HL-60 (cell line): ENCODE measurements around the gene GNPTAB.

ENCODE experiments used
- GABPA ChIP-seq: IDR thresholded peaks from 2 replicates; pipeline ENCODE4 v1.6.1; 2012; ENCODE audit warnings: low read depth
- POLR2AphosphoS5 ChIP-seq: IDR thresholded peaks from 2 replicates; pipeline ENCODE4 v1.6.1; 2012; ENCODE audit warnings: low read depth
- TF ChIP-seq, protein P1 (sequence below): IDR thresholded peaks from one replicate; pipeline ENCODE4 v1.5.1; 2011; ENCODE audit warnings: low read length, control low read depth, inconsistent platforms; ENCODE audit not compliant: insufficient read depth
- TF ChIP-seq, protein P2 (sequence below): IDR thresholded peaks from 2 replicates; pipeline ENCODE4 v1.6.1; 2012; ENCODE audit warnings: low read depth; ENCODE audit not compliant: insufficient replicate concordance

DNA sequence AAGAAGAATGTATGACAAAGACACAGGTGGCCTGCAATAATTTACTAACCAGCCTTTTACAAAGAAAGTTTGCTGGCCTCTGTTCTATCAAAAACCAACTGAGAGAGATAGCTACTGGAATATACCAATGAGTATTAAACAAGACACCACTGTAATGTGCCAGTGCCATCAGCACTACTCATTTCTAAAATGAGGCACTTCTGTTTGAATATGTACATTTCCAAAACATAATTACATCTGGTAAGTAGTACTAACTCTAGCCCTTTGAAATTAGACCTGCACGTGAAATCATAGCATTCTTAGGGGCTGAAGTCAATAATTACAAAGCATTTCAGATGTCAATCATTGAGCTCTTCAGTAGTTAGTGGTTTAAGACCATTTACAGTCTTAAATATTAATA lies 84.6 kb downstream of the GNPTAB start:
- no peak for TF ChIP-seq POLR2AphosphoS5
- TF ChIP-seq, protein P1, sequence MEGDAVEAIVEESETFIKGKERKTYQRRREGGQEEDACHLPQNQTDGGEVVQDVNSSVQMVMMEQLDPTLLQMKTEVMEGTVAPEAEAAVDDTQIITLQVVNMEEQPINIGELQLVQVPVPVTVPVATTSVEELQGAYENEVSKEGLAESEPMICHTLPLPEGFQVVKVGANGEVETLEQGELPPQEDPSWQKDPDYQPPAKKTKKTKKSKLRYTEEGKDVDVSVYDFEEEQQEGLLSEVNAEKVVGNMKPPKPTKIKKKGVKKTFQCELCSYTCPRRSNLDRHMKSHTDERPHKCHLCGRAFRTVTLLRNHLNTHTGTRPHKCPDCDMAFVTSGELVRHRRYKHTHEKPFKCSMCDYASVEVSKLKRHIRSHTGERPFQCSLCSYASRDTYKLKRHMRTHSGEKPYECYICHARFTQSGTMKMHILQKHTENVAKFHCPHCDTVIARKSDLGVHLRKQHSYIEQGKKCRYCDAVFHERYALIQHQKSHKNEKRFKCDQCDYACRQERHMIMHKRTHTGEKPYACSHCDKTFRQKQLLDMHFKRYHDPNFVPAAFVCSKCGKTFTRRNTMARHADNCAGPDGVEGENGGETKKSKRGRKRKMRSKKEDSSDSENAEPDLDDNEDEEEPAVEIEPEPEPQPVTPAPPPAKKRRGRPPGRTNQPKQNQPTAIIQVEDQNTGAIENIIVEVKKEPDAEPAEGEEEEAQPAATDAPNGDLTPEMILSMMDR, result no peak
- TF ChIP-seq, protein P2, sequence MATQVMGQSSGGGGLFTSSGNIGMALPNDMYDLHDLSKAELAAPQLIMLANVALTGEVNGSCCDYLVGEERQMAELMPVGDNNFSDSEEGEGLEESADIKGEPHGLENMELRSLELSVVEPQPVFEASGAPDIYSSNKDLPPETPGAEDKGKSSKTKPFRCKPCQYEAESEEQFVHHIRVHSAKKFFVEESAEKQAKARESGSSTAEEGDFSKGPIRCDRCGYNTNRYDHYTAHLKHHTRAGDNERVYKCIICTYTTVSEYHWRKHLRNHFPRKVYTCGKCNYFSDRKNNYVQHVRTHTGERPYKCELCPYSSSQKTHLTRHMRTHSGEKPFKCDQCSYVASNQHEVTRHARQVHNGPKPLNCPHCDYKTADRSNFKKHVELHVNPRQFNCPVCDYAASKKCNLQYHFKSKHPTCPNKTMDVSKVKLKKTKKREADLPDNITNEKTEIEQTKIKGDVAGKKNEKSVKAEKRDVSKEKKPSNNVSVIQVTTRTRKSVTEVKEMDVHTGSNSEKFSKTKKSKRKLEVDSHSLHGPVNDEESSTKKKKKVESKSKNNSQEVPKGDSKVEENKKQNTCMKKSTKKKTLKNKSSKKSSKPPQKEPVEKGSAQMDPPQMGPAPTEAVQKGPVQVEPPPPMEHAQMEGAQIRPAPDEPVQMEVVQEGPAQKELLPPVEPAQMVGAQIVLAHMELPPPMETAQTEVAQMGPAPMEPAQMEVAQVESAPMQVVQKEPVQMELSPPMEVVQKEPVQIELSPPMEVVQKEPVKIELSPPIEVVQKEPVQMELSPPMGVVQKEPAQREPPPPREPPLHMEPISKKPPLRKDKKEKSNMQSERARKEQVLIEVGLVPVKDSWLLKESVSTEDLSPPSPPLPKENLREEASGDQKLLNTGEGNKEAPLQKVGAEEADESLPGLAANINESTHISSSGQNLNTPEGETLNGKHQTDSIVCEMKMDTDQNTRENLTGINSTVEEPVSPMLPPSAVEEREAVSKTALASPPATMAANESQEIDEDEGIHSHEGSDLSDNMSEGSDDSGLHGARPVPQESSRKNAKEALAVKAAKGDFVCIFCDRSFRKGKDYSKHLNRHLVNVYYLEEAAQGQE, result no peak
- no peak for TF ChIP-seq GABPA
